ENCODE data around the gene C17orf113.
A peak's percentile ranks its signal among the peaks of the same experiment; 100 is the strongest.

The C17orf113 gene

GRCh38 chr17:42072323-42073187, 22.2 kb upstream of the C17orf113 start:
- peak; percentile 32 for DNase-seq

- DNase-seq = no peak
These were observed 21.4 kb upstream of the C17orf113 start for GRCh38 chr17:42071810-42072209.

GRCh38 chr17:42068979-42069378, 18.6 kb upstream of the C17orf113 start:
- no peak for DNase-seq

- peak; percentile 80 for DNase-seq
These were observed 17.1 kb upstream of the C17orf113 start for GRCh38 chr17:42067371-42068091.

- DNase-seq = no peak
These were observed 14.8 kb upstream of the C17orf113 start for GRCh38 chr17:42065201-42065600.

GRCh38 chr17:42062681-42063080, 12.3 kb upstream of the C17orf113 start:
- peak; percentile 64 for DNase-seq

GRCh38 chr17:42061646-42062487, 11.5 kb upstream of the C17orf113 start:
- peak; percentile 96 for DNase-seq

- DNase-seq = peak; percentile 1
These were observed 9.8 kb upstream of the C17orf113 start for GRCh38 chr17:42060231-42060630.

GRCh38 chr17:42059815-42060214, 9.4 kb upstream of the C17orf113 start:
- no peak for DNase-seq

- DNase-seq = peak; percentile 24
These were observed 7.7 kb upstream of the C17orf113 start for GRCh38 chr17:42058063-42058462.

- DNase-seq = no peak
These were observed 6.2 kb upstream of the C17orf113 start for GRCh38 chr17:42056635-42057034.

- DNase-seq = peak; percentile 16
These were observed 5.1 kb upstream of the C17orf113 start for GRCh38 chr17:42055496-42055895.

- DNase-seq = peak; percentile 15
These were observed 4.6 kb upstream of the C17orf113 start for GRCh38 chr17:42055027-42055426.

- peak; percentile 56 for DNase-seq
These were observed 3.5 kb upstream of the C17orf113 start for GRCh38 chr17:42053731-42054500.

- no peak for DNase-seq
These were observed 2.0 kb upstream of the C17orf113 start for GRCh38 chr17:42052346-42052877.

GRCh38 chr17:42051645-42052044, 1.2 kb upstream of the C17orf113 start:
- peak; percentile 9 for DNase-seq

GRCh38 chr17:42051013-42051400, 606 bp upstream of the C17orf113 start:
- DNase-seq = peak; percentile 45

- DNase-seq = peak; percentile 75
These were observed 488 bp downstream of the C17orf113 start for GRCh38 chr17:42049834-42050392.

- DNase-seq = no peak
These were observed 3.1 kb downstream of the C17orf113 start for GRCh38 chr17:42047343-42047742.

GRCh38 chr17:42045719-42046118, 4.7 kb downstream of the C17orf113 start:
- DNase-seq = no peak

GRCh38 chr17:42042598-42043319, 7.6 kb downstream of the C17orf113 start:
- no peak for DNase-seq

Measured in retina (tissue), 1 donor.